Uterus (tissue), 2 donors: ENCODE measurements around the gene HHAT.

Source experiments
- CTCF ChIP-seq, 4 experiments: fragments of 200-600 bp in 2 of 4; fragments of 450-650 bp in 2 of 4; sonication (generic) in 2 of 4; IDR thresholded peaks; one replicate each; pipeline ENCODE4 v1.5.1; 2016 to 2019; ENCODE audit warnings: antibody characterized with exemption in 4 of 4, mild to moderate bottlenecking in 2 of 4, moderate library complexity in 1 of 4
- POLR2A ChIP-seq, 2 donors: fragments of 450-650 bp; IDR thresholded peaks; one replicate each; pipeline ENCODE4 v1.6.1; 2016; ENCODE audit warnings: antibody characterized with exemption in 2 of 2, mild to moderate bottlenecking in 1 of 2, moderate library complexity in 1 of 2

DNA sequence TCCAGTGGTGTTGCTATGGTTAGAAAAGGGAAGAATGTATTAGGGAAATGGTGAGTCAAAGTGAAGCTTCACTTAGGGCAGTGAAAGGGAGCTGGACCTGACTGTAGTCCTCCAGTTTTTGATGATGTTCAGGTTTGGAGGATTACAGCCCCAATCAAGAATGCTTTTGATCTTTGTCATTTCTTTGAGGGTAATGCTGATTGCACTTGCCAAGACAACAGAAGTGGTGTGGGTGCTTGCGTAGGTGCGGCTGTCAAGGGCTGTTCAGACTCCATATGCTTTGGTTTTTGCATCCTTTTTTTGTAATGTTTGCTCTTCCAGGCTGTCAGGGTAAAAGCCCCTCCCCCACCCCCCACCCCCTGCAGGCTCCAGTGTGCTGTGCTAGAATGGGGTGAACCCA lies 38.9 kb downstream of the HHAT start:
- TF ChIP-seq CTCF (IDR thresholded peaks at IDR 0.05), result no peak
- TF ChIP-seq POLR2A (IDR thresholded peaks at IDR 0.05), result no peak
